HCT116 (cell line): ENCODE data around the gene B4GALNT3. TPM values are rescaled to one million over a fixed set of nuclear protein-coding genes. Genes with fewer than 3 reads are reported as not detected.

Experiments used
- ATAC-seq: fragments of 200-7000 bp; cut with Tn5 transposase; 2 replicates; pipeline ENCODE4 v1.9.1; 2020; ENCODE audit warnings: mild to moderate bottlenecking, moderate library complexity
- BruUV-seq: library from RNA; stranded (reverse); fragments of 400-500 nt; replicated peaks from 2 replicates; lab custom pipeline; 2021; lab: Mats Ljungman, UMichigan
- CTCF ChIA-PET: fragments of 300-600 bp; sonication (Branson Sonifier 250); formaldehyde crosslinking; loops from one replicate; lab custom pipeline; 2021; ENCODE audit warnings: antibody characterized with exemption; lab: Charles Lee
- POLR2A ChIA-PET: fragments of 300-600, 350-600 bp; sonication (Branson Sonifier 250); formaldehyde crosslinking; loops from one replicate; lab custom pipeline; 2021; ENCODE audit warnings: antibody characterized with exemption; lab: Charles Lee
- RAD21 ChIA-PET, 2 experiments: fragments of 300-600 bp; sonication (Branson Sonifier 250); formaldehyde crosslinking; loops; one replicate each; lab custom pipeline; 2023; ENCODE audit warnings: low total read pairs in 2 of 2; ENCODE audit not compliant: uncharacterized antibody in 2 of 2, unreplicated experiment in 2 of 2, low non-redundant PET in 1 of 2; lab: Charles Lee
- DNase-seq: peaks from one replicate; pipeline ENCODE4 v3.0.0-alpha.2; 2010; ENCODE audit warnings: low read depth, low spot score
- H2AFZ ChIP-seq: fragments of 200-600 bp; shearing (Covaris generic), sonication (generic); 2 replicates; pipeline ENCODE4 v1.6.1; 2017; ENCODE audit warnings: low read depth, mixed run types, mixed read lengths, antibody characterized with exemption, low read length; ENCODE audit not compliant: poor library complexity, severe bottlenecking
- H3K27ac ChIP-seq: 2 replicates; pipeline ENCODE4 v1.5.1; 2012; ENCODE audit warnings: low read depth, low read length
- H3K27me3 ChIP-seq: fragments of 200-600 bp; sonication (generic); 2 replicates; pipeline ENCODE4 v1.6.1; 2016; ENCODE audit warnings: mixed run types, low read length, mixed read lengths; ENCODE audit not compliant: insufficient read depth
- H3K36me3 ChIP-seq, 2 experiments: fragments of 200-500 bp in 1 of 2; fragments of 200-600 bp in 1 of 2; sonication (Bioruptor generic) in 1 of 2; sonication (generic) in 1 of 2; 2 replicates each; pipeline versions ENCODE4 v1.5.1 to v1.6.1; 2014 to 2016; ENCODE audit warnings: low read length in 2 of 2, inconsistent platforms in 1 of 2, mixed read lengths in 1 of 2, mixed run types in 1 of 2; ENCODE audit not compliant: insufficient read depth in 2 of 2, control insufficient read depth in 1 of 2
- H3K4me1 ChIP-seq, 2 experiments: fragments of 200-600 bp in 1 of 2; sonication (generic) in 1 of 2; 2 replicates each; pipeline versions ENCODE4 v1.5.1 to v1.6.1; 2012 to 2017; ENCODE audit warnings: low read length in 2 of 2, inconsistent platforms in 1 of 2, mild to moderate bottlenecking in 1 of 2, mixed read lengths in 1 of 2, mixed run types in 1 of 2, moderate library complexity in 1 of 2; ENCODE audit not compliant: insufficient read depth in 2 of 2, control insufficient read depth in 1 of 2
- H3K4me2 ChIP-seq: fragments of 200-600 bp; sonication (generic); 2 replicates; pipeline ENCODE4 v1.6.1; 2017; ENCODE audit warnings: mixed run types, low read length, mixed read lengths
- H3K4me3 ChIP-seq, 2 experiments: fragments of 200-600 bp in 1 of 2; sonication (generic) in 1 of 2; replicated peaks in 1 of 2; 2 replicates each; pipeline ENCODE4 v1.5.1; 2011 to 2016; ENCODE audit warnings: low read length in 2 of 2, control low read depth in 1 of 2, low read depth in 1 of 2, mild to moderate bottlenecking in 1 of 2, mixed read lengths in 1 of 2, mixed run types in 1 of 2
- H3K79me2 ChIP-seq: fragments of 200-600 bp; sonication (generic); 2 replicates; pipeline ENCODE4 v1.6.1; 2017; ENCODE audit warnings: mild to moderate bottlenecking, mixed run types, low read length, moderate library complexity, mixed read lengths; ENCODE audit not compliant: insufficient read depth
- H3K9ac ChIP-seq: fragments of 200-600 bp; sonication (generic); 2 replicates; pipeline ENCODE4 v1.6.1; 2016; ENCODE audit warnings: low read length, mixed read lengths
- H3K9me2 ChIP-seq: fragments of 200-600 bp; sonication (generic), shearing (Covaris generic); 2 replicates; pipeline ENCODE4 v1.6.1; 2017; ENCODE audit warnings: mixed run types, mild to moderate bottlenecking, moderate library complexity; ENCODE audit not compliant: insufficient read depth
- H3K9me3 ChIP-seq, 2 experiments: fragments of 200-500 bp in 1 of 2; fragments of 200-600 bp in 1 of 2; sonication (Bioruptor generic) in 1 of 2; sonication (generic) in 1 of 2; 2 replicates each; pipeline ENCODE4 v1.6.1; 2014 to 2017; ENCODE audit warnings: low read length in 2 of 2, mixed read lengths in 2 of 2, inconsistent platforms in 1 of 2, low read depth in 1 of 2, mild to moderate bottlenecking in 1 of 2, mixed run types in 1 of 2, moderate library complexity in 1 of 2; ENCODE audit not compliant: control insufficient read depth in 1 of 2, insufficient read depth in 1 of 2
- H4K20me1 ChIP-seq: fragments of 200-600 bp; sonication (generic), shearing (Covaris generic); 2 replicates; pipeline ENCODE4 v1.6.1; 2017; ENCODE audit warnings: mixed run types, mild to moderate bottlenecking, moderate library complexity; ENCODE audit not compliant: insufficient read depth
- ATF3 ChIP-seq: IDR thresholded peaks from 2 replicates; pipeline ENCODE4 v1.6.1; 2012
- CBX3 ChIP-seq: IDR thresholded peaks from 2 replicates; pipeline ENCODE4 v1.6.1; 2012; ENCODE audit warnings: low read depth
- CTCF ChIP-seq, 3 experiments: fragments of 200-600 bp in 1 of 3; sonication (generic) in 1 of 3; IDR thresholded peaks in 2 of 3; conservative IDR thresholded peaks in 1 of 3; 2 replicates each; pipeline ENCODE4 v1.5.1; 2012 to 2017; ENCODE audit warnings: low read depth in 2 of 3, low read length in 2 of 3, antibody characterized with exemption in 1 of 3, borderline replicate concordance in 1 of 3, control low read depth in 1 of 3, mild to moderate bottlenecking in 1 of 3, mixed read lengths in 1 of 3, mixed run types in 1 of 3, moderate library complexity in 1 of 3; ENCODE audit not compliant: insufficient read depth in 1 of 3
- EGR1 ChIP-seq: IDR thresholded peaks from 2 replicates; pipeline ENCODE4 v1.6.1; 2012; ENCODE audit warnings: low read depth
- ELF1 ChIP-seq: IDR thresholded peaks from 2 replicates; pipeline ENCODE4 v1.6.1; 2012; ENCODE audit warnings: low read depth, borderline replicate concordance
- EZH2phosphoT487 ChIP-seq: fragments of 200-600 bp; IDR thresholded peaks from 2 replicates; pipeline ENCODE4 v1.6.1; 2018; ENCODE audit warnings: antibody characterized with exemption, borderline replicate concordance
- FOSL1 ChIP-seq: IDR thresholded peaks from 2 replicates; pipeline ENCODE4 v1.6.1; 2012; ENCODE audit warnings: low read depth
- JUND ChIP-seq: IDR thresholded peaks from 2 replicates; pipeline ENCODE4 v1.6.1; 2012
- MAX ChIP-seq: IDR thresholded peaks from 2 replicates; pipeline ENCODE4 v1.6.1; 2012
- POLR2A ChIP-seq: IDR thresholded peaks from 2 replicates; pipeline ENCODE4 v1.7.0; 2011; ENCODE audit warnings: borderline replicate concordance; ENCODE audit not compliant: insufficient read depth, insufficient read length; ENCODE audit errors: extremely low read depth
- POLR2AphosphoS5 ChIP-seq: IDR thresholded peaks from 2 replicates; pipeline ENCODE4 v1.6.1; 2011; ENCODE audit warnings: mild to moderate bottlenecking, low read depth, low read length, moderate library complexity
- RAD21 ChIP-seq: IDR thresholded peaks from 2 replicates; pipeline ENCODE4 v1.6.1; 2012; ENCODE audit warnings: low read depth, mild to moderate bottlenecking
- REST ChIP-seq: IDR thresholded peaks from 2 replicates; pipeline ENCODE4 v1.6.1; 2012; ENCODE audit warnings: low read depth
- SIN3A ChIP-seq: IDR thresholded peaks from 2 replicates; pipeline ENCODE4 v1.6.1; 2012; ENCODE audit warnings: low read depth
- SP1 ChIP-seq: IDR thresholded peaks from 2 replicates; pipeline ENCODE4 v1.6.1; 2012; ENCODE audit warnings: low read depth
- SRF ChIP-seq: IDR thresholded peaks from 2 replicates; pipeline ENCODE4 v1.6.1; 2012; ENCODE audit warnings: low read depth
- YY1 ChIP-seq: IDR thresholded peaks from 2 replicates; pipeline ENCODE4 v1.6.1; 2011; ENCODE audit warnings: low read length, low read depth, moderate library complexity, mild to moderate bottlenecking; ENCODE audit not compliant: insufficient replicate concordance; ENCODE audit errors: extremely low read depth
- ZBTB33 ChIP-seq: IDR thresholded peaks from 2 replicates; pipeline ENCODE4 v1.6.1; 2011; ENCODE audit warnings: mild to moderate bottlenecking, low read length, moderate library complexity; ENCODE audit not compliant: insufficient replicate concordance; ENCODE audit errors: extremely low read depth
- ZFX ChIP-seq: fragments of 450-650 bp; IDR thresholded peaks from 2 replicates; pipeline ENCODE4 v1.6.1; 2017
- ZNF274 ChIP-seq: fragments of 200-500 bp; sonication (Bioruptor generic); IDR thresholded peaks from 2 replicates; pipeline ENCODE4 v1.6.1; 2014; ENCODE audit warnings: mild to moderate bottlenecking, low read depth, low read length, inconsistent platforms
- intact Hi-C: fragments of 100-400 bp; cut with micrococcal nuclease; formaldehyde crosslinking; loops from 2 replicates; pipeline ENCODE4 v1.10.0; 2022
- total RNA-seq: library from RNA; stranded (reverse); gene quantifications from one replicate; pipeline ENCODE4 v1.2.1, GENCODE V29; 2021; ENCODE audit not compliant: unreplicated experiment

B4GALNT3 gene
- total RNA-seq, 1 experiment from 2014 or later, result 18.2 TPM

- POLR2A ChIA-PET, result no interaction called here
- RAD21 ChIA-PET, result no interaction called here
- no peaks in the 10 kb centered on the region for H3K27me3 ChIP-seq
Observed at GRCh38 chr12:588646-589045, 128.9 kb downstream of the B4GALNT3 start.

More at GRCh38 chr12:588646-589045, 128.9 kb downstream of the B4GALNT3 start:
- H3K79me2 ChIP-seq, result no peaks in the 10 kb centered on the region
- intact Hi-C loops, result no loop called here
- TF ChIP-seq ATF3 (no peak), ZNF274 (no peak), CBX3 (no peak), RAD21 (no peak), YY1 (no peak), MAX (no peak), EZH2phosphoT487 (no peak), ELF1 (no peak), SRF (no peak), JUND (no peak), EGR1 (no peak), CTCF (IDR thresholded peaks at IDR 0.05 in 2 of 3, conservative IDR thresholded peaks at IDR 0.05 in 1 of 3; ENCODE audit: borderline replicate concordance in 1 of 3, insufficient read depth in 1 of 3, low read depth in 2 of 3, low read length in 2 of 3) (no peak), SP1 (no peak), ZBTB33 (no peak), POLR2A (no peak), POLR2AphosphoS5 (no peak), SIN3A (no peak), FOSL1 (no peak), ZFX (no peak), REST (no peak)
- TF ChIP-seq, all 23 proteins: peak for 0
- H3K36me3 ChIP-seq, result no peaks in the 10 kb centered on the region
- ATAC-seq (no peak), DNase-seq (no peak)
- no peak overlapping the region for H3K9ac ChIP-seq
- no peak overlapping the region for H2AFZ ChIP-seq
- H4K20me1 ChIP-seq, result no peaks in the 10 kb centered on the region
- BruUV-seq, result no TSS peak
- no peaks in the 10 kb centered on the region for H3K9me3 ChIP-seq
- no peaks in the 10 kb centered on the region for H3K9me2 ChIP-seq
- H3K4me3 ChIP-seq, result no peak overlapping the region
- H3K4me2 ChIP-seq, result no peak overlapping the region
- H3K4me1 ChIP-seq, result no peaks in the 10 kb centered on the region
- CTCF ChIA-PET, result no interaction called here
- no peak overlapping the region for H3K27ac ChIP-seq
